H1 (cell line): ENCODE results near the gene HINT2. TPM values are rescaled to one million over a fixed set of nuclear protein-coding genes. Genes with fewer than 3 reads are reported as not detected.

Experiments
- CBX5 ChIP-seq: fragments of 300-800, 300-1000 bp; sonication (generic); IDR thresholded peaks from 2 replicates; pipeline ENCODE4 v1.7.1; 2016; ENCODE audit warnings: antibody characterized with exemption, low read length, low read depth
- RAD21 ChIP-seq, 2 experiments: IDR thresholded peaks in 1 of 2; conservative IDR thresholded peaks in 1 of 2; 2 replicates each; pipeline ENCODE4 v1.6.1; 2011; ENCODE audit warnings: low read depth in 2 of 2, low read length in 2 of 2, improper control_type of control experiment in 1 of 2, inconsistent platforms in 1 of 2, mild to moderate bottlenecking in 1 of 2, moderate library complexity in 1 of 2
- polyA plus RNA-seq, 7 experiments: library from polyadenylated mRNA; depleted of rRNA in 3 of 7; stranded (reverse) in 5 of 7; unstranded in 2 of 7; fragments of >200 nt in 5 of 7; fragments of 200-250 nt in 2 of 7; gene quantifications; 1 replicate in 5 of 7; 2 replicates in 1 of 7; 4 replicates in 1 of 7; pipeline versions ENCODE4 v1.2.1 to v1.2.3, GENCODE V29; 2011 to 2013; ENCODE audit warnings: missing spikeins in 2 of 7, mixed read lengths in 2 of 7
- total RNA-seq: library from RNA; stranded (reverse); fragmentation: NEBNext Ultra II Directional; extraction: Animal tissue kit (Norgen Biotek cat#: 25700); gene quantifications from 2 replicates; pipeline ENCODE4 v1.2.1, GENCODE V29; 2021
- TF ChIP-seq, protein P1 (sequence below), 3 experiments: IDR thresholded peaks; 1 replicate in 2 of 3; 2 replicates in 1 of 3; pipeline versions ENCODE4 v1.5.1 to v1.6.1; 2011; ENCODE audit warnings: low read length in 3 of 3, mild to moderate bottlenecking in 3 of 3, inconsistent platforms in 2 of 3, low read depth in 1 of 3, moderate library complexity in 1 of 3; ENCODE audit not compliant: insufficient read depth in 1 of 3; ENCODE audit errors: control extremely low read depth in 1 of 3

HINT2 gene
- total and polyA plus RNA-seq, 2 of the 8 experiments (the other 6 are each of a cell fraction or from before 2014, with no cell fraction given): 32.1 to 51.2 TPM

DNA sequence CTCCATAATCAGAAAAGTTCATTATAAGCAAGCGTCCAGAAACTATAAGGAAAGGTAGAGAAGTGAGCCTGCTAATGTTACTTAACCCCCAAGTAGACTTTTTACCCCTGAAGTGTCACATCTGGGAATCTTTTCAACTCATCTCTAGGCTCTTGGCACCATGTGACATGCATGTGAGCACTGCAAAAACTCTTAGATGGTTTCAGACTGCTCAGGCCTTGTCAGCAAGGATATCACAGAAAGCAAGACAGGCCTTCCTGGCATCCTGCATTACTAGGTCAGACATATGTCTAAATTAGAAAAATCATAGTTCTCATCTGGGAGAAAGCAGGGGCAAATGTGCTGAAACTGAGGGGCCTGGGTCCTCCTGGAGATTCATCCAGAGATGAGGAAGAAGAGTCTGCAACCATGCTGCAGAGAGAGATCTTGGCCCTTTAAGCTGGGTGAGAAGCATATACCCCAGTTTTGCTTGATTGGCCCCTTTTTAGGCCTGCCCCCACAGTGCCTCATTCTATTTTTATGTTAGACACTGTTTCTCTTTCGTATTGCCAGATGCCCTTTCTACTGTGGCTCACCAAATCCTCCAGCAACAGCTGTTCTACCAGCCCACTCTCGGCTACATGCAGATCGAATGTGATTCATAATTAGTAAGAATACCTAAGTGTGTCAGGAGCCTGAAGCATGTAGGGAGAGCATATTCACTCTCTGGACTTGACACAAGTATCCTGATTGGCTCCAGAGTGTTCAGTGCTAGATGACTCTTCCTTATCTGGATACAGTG, 33.1 kb upstream of the HINT2 start (continued):
- TF ChIP-seq RAD21 (IDR thresholded peaks at IDR 0.05 in 1 of 2, conservative IDR thresholded peaks at IDR 0.05 in 1 of 2; ENCODE audit: low read depth in 2 of 2, low read length in 2 of 2) (no peak), CBX5 (no peak)
- TF ChIP-seq, protein P1, sequence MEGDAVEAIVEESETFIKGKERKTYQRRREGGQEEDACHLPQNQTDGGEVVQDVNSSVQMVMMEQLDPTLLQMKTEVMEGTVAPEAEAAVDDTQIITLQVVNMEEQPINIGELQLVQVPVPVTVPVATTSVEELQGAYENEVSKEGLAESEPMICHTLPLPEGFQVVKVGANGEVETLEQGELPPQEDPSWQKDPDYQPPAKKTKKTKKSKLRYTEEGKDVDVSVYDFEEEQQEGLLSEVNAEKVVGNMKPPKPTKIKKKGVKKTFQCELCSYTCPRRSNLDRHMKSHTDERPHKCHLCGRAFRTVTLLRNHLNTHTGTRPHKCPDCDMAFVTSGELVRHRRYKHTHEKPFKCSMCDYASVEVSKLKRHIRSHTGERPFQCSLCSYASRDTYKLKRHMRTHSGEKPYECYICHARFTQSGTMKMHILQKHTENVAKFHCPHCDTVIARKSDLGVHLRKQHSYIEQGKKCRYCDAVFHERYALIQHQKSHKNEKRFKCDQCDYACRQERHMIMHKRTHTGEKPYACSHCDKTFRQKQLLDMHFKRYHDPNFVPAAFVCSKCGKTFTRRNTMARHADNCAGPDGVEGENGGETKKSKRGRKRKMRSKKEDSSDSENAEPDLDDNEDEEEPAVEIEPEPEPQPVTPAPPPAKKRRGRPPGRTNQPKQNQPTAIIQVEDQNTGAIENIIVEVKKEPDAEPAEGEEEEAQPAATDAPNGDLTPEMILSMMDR (IDR thresholded peaks at IDR 0.05; ENCODE audit: control extremely low read depth in 1 of 3, insufficient read depth in 1 of 3, low read depth in 1 of 3, low read length in 3 of 3): no peak
- TF ChIP-seq, all 59 proteins: peak for 0
